ENCODE measurements around the gene SDHB.

GRCh38 chr1:16992675-16993074, 61.2 kb downstream of the SDHB start:
- TF ChIP-seq ZNF175 (tag by site-specific recombination; IDR thresholded peaks at IDR 0.05) (no peak), HOXA7 (CRISPR knock-in tag; IDR thresholded peaks at IDR 0.05; ENCODE audit: borderline replicate concordance) (no peak), SCRT2 (tag by site-specific recombination; IDR thresholded peaks at IDR 0.05) (no peak), ZNF184 (tag by site-specific recombination; IDR thresholded peaks at IDR 0.05) (no peak), ZNF311 (tag by site-specific recombination; IDR thresholded peaks at IDR 0.05; ENCODE audit: borderline replicate concordance) (no peak), ZNF785 (tag by site-specific recombination; IDR thresholded peaks at IDR 0.05) (no peak), ZNF629 (tag by site-specific recombination; IDR thresholded peaks at IDR 0.05) (no peak), MZF1 (tag by site-specific recombination; IDR thresholded peaks at IDR 0.05; ENCODE audit: borderline replicate concordance) (no peak)
- TF ChIP-seq, protein P1, sequence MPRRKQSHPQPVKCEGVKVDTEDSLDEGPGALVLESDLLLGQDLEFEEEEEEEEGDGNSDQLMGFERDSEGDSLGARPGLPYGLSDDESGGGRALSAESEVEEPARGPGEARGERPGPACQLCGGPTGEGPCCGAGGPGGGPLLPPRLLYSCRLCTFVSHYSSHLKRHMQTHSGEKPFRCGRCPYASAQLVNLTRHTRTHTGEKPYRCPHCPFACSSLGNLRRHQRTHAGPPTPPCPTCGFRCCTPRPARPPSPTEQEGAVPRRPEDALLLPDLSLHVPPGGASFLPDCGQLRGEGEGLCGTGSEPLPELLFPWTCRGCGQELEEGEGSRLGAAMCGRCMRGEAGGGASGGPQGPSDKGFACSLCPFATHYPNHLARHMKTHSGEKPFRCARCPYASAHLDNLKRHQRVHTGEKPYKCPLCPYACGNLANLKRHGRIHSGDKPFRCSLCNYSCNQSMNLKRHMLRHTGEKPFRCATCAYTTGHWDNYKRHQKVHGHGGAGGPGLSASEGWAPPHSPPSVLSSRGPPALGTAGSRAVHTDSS (tag by site-specific recombination; IDR thresholded peaks at IDR 0.05): no peak
- TF ChIP-seq, protein P2, sequence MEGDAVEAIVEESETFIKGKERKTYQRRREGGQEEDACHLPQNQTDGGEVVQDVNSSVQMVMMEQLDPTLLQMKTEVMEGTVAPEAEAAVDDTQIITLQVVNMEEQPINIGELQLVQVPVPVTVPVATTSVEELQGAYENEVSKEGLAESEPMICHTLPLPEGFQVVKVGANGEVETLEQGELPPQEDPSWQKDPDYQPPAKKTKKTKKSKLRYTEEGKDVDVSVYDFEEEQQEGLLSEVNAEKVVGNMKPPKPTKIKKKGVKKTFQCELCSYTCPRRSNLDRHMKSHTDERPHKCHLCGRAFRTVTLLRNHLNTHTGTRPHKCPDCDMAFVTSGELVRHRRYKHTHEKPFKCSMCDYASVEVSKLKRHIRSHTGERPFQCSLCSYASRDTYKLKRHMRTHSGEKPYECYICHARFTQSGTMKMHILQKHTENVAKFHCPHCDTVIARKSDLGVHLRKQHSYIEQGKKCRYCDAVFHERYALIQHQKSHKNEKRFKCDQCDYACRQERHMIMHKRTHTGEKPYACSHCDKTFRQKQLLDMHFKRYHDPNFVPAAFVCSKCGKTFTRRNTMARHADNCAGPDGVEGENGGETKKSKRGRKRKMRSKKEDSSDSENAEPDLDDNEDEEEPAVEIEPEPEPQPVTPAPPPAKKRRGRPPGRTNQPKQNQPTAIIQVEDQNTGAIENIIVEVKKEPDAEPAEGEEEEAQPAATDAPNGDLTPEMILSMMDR (tag by site-specific recombination; IDR thresholded peaks at IDR 0.05): no peak
- TF ChIP-seq, protein P3, sequence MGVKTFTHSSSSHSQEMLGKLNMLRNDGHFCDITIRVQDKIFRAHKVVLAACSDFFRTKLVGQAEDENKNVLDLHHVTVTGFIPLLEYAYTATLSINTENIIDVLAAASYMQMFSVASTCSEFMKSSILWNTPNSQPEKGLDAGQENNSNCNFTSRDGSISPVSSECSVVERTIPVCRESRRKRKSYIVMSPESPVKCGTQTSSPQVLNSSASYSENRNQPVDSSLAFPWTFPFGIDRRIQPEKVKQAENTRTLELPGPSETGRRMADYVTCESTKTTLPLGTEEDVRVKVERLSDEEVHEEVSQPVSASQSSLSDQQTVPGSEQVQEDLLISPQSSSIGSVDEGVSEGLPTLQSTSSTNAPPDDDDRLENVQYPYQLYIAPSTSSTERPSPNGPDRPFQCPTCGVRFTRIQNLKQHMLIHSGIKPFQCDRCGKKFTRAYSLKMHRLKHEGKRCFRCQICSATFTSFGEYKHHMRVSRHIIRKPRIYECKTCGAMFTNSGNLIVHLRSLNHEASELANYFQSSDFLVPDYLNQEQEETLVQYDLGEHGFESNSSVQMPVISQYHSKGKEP (tag by site-specific recombination; IDR thresholded peaks at IDR 0.05): no peak

Data from HEK293 (cell line).